GM21737 (cell line): ENCODE measurements around the gene CHD5.
A peak's percentile ranks its signal among the peaks of the same experiment; 100 is the strongest.

Experiments
- ATAC-seq: cut with Tn5 transposase; IDR thresholded peaks from one replicate; pipeline ENCODE4 v1.9.1; 2021; ENCODE audit warnings: mild to moderate bottlenecking, moderate library complexity; ENCODE audit not compliant: unreplicated experiment

The CHD5 gene

GRCh38 chr1:6202256-6202655 is 22.1 kb upstream of the CHD5 start:
- ATAC-seq: no peak

- no peak for ATAC-seq
Observed at GRCh38 chr1:6200188-6200809, 20.2 kb upstream of the CHD5 start.

- peak; percentile 91 for ATAC-seq
Observed at GRCh38 chr1:6199298-6200187, 19.4 kb upstream of the CHD5 start, which contains the start of gene RPL22. Gene RPL22, minus strand, starts transcription at chr1:6199595. Its CDS starts 22 bp downstream, at chr1:6199573.

- no peak for ATAC-seq
Observed at GRCh38 chr1:6198646-6199297, 18.7 kb upstream of the CHD5 start.

- no peak for ATAC-seq
Observed at GRCh38 chr1:6197746-6198427, 17.8 kb upstream of the CHD5 start.

GRCh38 chr1:6191968-6192367 is 11.8 kb upstream of the CHD5 start:
- ATAC-seq: no peak

GRCh38 chr1:6188466-6188865 is 8.3 kb upstream of the CHD5 start:
- ATAC-seq: no peak

- ATAC-seq: no peak
Observed at GRCh38 chr1:6185635-6186382, 5.7 kb upstream of the CHD5 start.

- ATAC-seq: no peak
Observed at GRCh38 chr1:6185151-6185550, 5.0 kb upstream of the CHD5 start.

- no peak for ATAC-seq
Observed at GRCh38 chr1:6184083-6184783, 4.1 kb upstream of the CHD5 start.

- no peak for ATAC-seq
Observed at GRCh38 chr1:6183520-6183989, 3.4 kb upstream of the CHD5 start.

GRCh38 chr1:6181347-6181770 is 1.2 kb upstream of the CHD5 start:
- ATAC-seq: no peak

- ATAC-seq: no peak
Observed at GRCh38 chr1:6180707-6181311, 688 bp upstream of the CHD5 start.

GRCh38 chr1:6179564-6180175 is 451 bp downstream of the CHD5 start:
- ATAC-seq: no peak

GRCh38 chr1:6178751-6179563 is 1.2 kb downstream of the CHD5 start:
- no peak for ATAC-seq

- no peak for ATAC-seq
Observed at GRCh38 chr1:6177681-6178380, 2.3 kb downstream of the CHD5 start.

GRCh38 chr1:6176779-6177178 is 3.3 kb downstream of the CHD5 start:
- ATAC-seq: no peak
